Caco-2 (cell line): Measurements from ENCODE around the gene SHISA3. TPM values are rescaled to one million over a fixed set of nuclear protein-coding genes. Genes with fewer than 3 reads are reported as not detected.

Experiments
- BruUV-seq: library from RNA; stranded (reverse); fragments of 400-500 nt; replicated peaks from 2 replicates; lab custom pipeline; 2021; lab: Mats Ljungman, UMichigan
- CTCF ChIA-PET: fragments of 300-600 bp; sonication (Branson Sonifier 250); formaldehyde crosslinking; loops from one replicate; lab custom pipeline; 2022; ENCODE audit warnings: antibody characterized with exemption; lab: Charles Lee
- POLR2A ChIA-PET: fragments of 300-600 bp; sonication (Branson Sonifier 250); formaldehyde crosslinking; loops from one replicate; lab custom pipeline; 2022; ENCODE audit warnings: antibody characterized with exemption; lab: Charles Lee
- DNase-seq, 2 experiments: peaks; one replicate each; pipeline versions ENCODE4 v3.0.0 to v3.0.0-alpha.2; 2020 to 2022
- H3K27me3 ChIP-seq: replicated peaks from 2 replicates; pipeline ENCODE4 v1.6.0; 2011; ENCODE audit warnings: low read length; ENCODE audit not compliant: control insufficient read depth, insufficient read depth
- H3K36me3 ChIP-seq: 2 replicates; pipeline ENCODE4 v1.5.1; 2011; ENCODE audit warnings: low read length; ENCODE audit not compliant: control insufficient read depth, insufficient read depth
- H3K4me1 ChIP-seq: fragments of 250-450 bp; sonication (Bioruptor Pico); 2 replicates; pipeline ENCODE4 v1.5.1; 2020; ENCODE audit warnings: mild to moderate bottlenecking
- H3K4me3 ChIP-seq: 2 replicates; pipeline ENCODE4 v1.5.1; 2011; ENCODE audit warnings: low read depth, mild to moderate bottlenecking, control low read depth, low read length
- H3K9me3 ChIP-seq: fragments of 250-450 bp; sonication (Bioruptor Pico); 2 replicates; pipeline ENCODE4 v1.5.1; 2020; ENCODE audit warnings: mild to moderate bottlenecking, moderate library complexity
- H3K27ac Mint-ChIP-seq: one replicate; pipeline ENCODE4 v1.8.0; 2022; ENCODE audit warnings: mixed read lengths; ENCODE audit not compliant: unreplicated experiment
- H3K27me3 Mint-ChIP-seq: one replicate; pipeline ENCODE4 v1.8.0; 2022; ENCODE audit warnings: mixed read lengths; ENCODE audit not compliant: insufficient read depth, unreplicated experiment
- H3K36me3 Mint-ChIP-seq: one replicate; pipeline ENCODE4 v1.8.0; 2022; ENCODE audit warnings: mild to moderate bottlenecking, mixed read lengths; ENCODE audit not compliant: insufficient read depth, unreplicated experiment
- H3K4me1 Mint-ChIP-seq: one replicate; pipeline ENCODE4 v1.8.0; 2022; ENCODE audit warnings: low read depth, mixed read lengths; ENCODE audit not compliant: unreplicated experiment
- H3K4me3 Mint-ChIP-seq: one replicate; pipeline ENCODE4 v1.8.0; 2022; ENCODE audit warnings: mild to moderate bottlenecking, moderate library complexity, mixed read lengths; ENCODE audit not compliant: unreplicated experiment
- H3K9me3 Mint-ChIP-seq: one replicate; pipeline ENCODE4 v1.8.0; 2022; ENCODE audit warnings: mixed read lengths; ENCODE audit not compliant: unreplicated experiment
- intact Hi-C: fragments of 100-400 bp; cut with micrococcal nuclease; formaldehyde crosslinking; loops from one replicate; pipeline ENCODE4 v1.10.0; 2022; ENCODE audit not compliant: unreplicated experiment
- total RNA-seq: library from RNA; stranded (reverse); gene quantifications from 2 replicates; pipeline ENCODE4 v1.2.3, GENCODE V29; 2022
- TF ChIP-seq, protein P1 (sequence below), 2 experiments: fragments of 200-600 bp in 1 of 2; IDR thresholded peaks; 1 replicate in 1 of 2; 2 replicates in 1 of 2; pipeline versions ENCODE4 v1.5.1 to v1.8.0; 2011 to 2022; ENCODE audit warnings: antibody characterized with exemption in 1 of 2, control low read depth in 1 of 2, inconsistent platforms in 1 of 2, low read depth in 1 of 2, low read length in 1 of 2, mild to moderate bottlenecking in 1 of 2, moderate library complexity in 1 of 2; ENCODE audit not compliant: insufficient read depth in 1 of 2, severe bottlenecking in 1 of 2, unreplicated experiment in 1 of 2

SHISA3 gene
- total RNA-seq, 1 experiment from 2014 or later = not detected

DNA sequence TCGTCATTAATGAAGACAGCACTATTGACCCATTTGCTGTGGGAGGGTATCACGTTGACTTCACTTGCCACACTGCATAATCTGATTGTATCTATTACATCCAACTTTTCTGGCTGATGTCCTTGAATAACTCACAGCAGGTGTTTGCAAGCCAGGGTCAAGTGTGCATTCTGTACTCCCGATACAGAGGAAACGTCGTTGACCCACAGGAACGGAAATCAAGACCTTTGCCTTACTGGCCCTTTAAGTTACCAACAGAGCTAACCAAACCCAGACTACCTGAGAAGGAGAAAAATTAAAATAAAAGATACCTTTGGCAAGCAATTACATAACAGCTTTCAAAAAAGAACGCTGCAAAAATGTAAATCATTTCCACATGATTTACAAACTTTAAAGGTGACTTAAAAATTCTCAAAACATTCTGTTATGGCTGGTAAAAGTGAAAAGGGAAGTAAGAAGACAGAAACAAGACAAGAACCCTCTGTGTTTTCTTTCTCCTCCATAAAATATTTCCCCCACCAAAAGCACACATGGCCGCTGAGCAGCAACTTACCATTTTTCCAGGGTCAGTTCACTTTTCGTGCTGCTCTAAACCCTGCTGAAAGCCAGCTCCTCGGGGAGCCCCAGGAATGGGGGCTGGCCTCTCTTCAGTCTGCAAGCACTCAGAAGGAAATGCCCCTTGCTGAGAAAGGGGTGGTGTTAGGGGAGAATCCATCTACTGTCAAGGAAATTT lies 6.5 kb upstream of the SHISA3 start:
- ChIA-PET CTCF (interaction anchor here (0.6 kb wide), 1 partner anchor 1494 kb away, joined by 3 read pairs; no protein-coding TSS in a partner anchor), POLR2A (no interaction called here)
- H3K27me3 Mint-ChIP-seq = peaks cover 11% of the 10 kb centered on the region
- TF ChIP-seq, protein P1, sequence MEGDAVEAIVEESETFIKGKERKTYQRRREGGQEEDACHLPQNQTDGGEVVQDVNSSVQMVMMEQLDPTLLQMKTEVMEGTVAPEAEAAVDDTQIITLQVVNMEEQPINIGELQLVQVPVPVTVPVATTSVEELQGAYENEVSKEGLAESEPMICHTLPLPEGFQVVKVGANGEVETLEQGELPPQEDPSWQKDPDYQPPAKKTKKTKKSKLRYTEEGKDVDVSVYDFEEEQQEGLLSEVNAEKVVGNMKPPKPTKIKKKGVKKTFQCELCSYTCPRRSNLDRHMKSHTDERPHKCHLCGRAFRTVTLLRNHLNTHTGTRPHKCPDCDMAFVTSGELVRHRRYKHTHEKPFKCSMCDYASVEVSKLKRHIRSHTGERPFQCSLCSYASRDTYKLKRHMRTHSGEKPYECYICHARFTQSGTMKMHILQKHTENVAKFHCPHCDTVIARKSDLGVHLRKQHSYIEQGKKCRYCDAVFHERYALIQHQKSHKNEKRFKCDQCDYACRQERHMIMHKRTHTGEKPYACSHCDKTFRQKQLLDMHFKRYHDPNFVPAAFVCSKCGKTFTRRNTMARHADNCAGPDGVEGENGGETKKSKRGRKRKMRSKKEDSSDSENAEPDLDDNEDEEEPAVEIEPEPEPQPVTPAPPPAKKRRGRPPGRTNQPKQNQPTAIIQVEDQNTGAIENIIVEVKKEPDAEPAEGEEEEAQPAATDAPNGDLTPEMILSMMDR (IDR thresholded peaks at IDR 0.05; ENCODE audit: insufficient read depth in 1 of 2, low read depth in 1 of 2, low read length in 1 of 2, severe bottlenecking in 1 of 2, unreplicated experiment in 1 of 2) = no peak
- no peak for DNase-seq
- intact Hi-C loops = no loop called here
- no peaks in the 10 kb centered on the region for H3K9me3 ChIP-seq
- no peak overlapping the region for H3K27ac Mint-ChIP-seq
- H3K4me3 Mint-ChIP-seq = no peak overlapping the region
- no peaks in the 10 kb centered on the region for H3K4me1 ChIP-seq
- no peaks in the 10 kb centered on the region; the same call in 1 of the 2 replicates for H3K27me3 ChIP-seq
- no peaks in the 10 kb centered on the region for H3K36me3 ChIP-seq
- BruUV-seq = no TSS peak
- H3K4me1 Mint-ChIP-seq = no peaks in the 10 kb centered on the region
- no peaks in the 10 kb centered on the region for H3K36me3 Mint-ChIP-seq
- H3K4me3 ChIP-seq = no peak overlapping the region
- no peaks in the 10 kb centered on the region for H3K9me3 Mint-ChIP-seq

DNA sequence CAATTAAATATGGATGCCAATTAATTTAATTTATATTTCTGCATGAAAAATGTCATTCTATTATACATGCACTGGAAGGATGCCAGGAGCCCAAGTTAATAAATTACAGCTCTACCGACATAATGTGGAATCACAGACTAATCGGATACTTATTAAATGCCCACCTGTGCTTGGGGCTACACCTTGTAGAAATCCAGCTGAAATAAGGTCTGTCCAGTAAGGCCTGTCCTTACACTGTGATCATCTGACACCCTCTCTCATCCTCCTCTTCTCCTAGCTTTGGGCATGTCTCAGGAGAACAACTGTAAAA lies 6.0 kb upstream of the SHISA3 start:
- Histone ChIP-seq H3K4me3 (no peak overlapping the region), H3K4me1 (no peaks in the 10 kb centered on the region), H3K27me3 (no peaks in the 10 kb centered on the region; the same call in 1 of the 2 replicates), H3K36me3 (no peaks in the 10 kb centered on the region), H3K9me3 (no peaks in the 10 kb centered on the region)
- DNase-seq = no peak
- Mint-ChIP-seq H3K4me3 (no peak overlapping the region), H3K27me3 (peaks cover 12% of the 10 kb centered on the region), H3K4me1 (no peaks in the 10 kb centered on the region), H3K9me3 (no peaks in the 10 kb centered on the region), H3K36me3 (no peaks in the 10 kb centered on the region), H3K27ac (no peak overlapping the region)
- no TSS peak for BruUV-seq
- ChIA-PET CTCF (interaction anchor here (0.6 kb wide), 1 partner anchor 1494 kb away, joined by 3 read pairs; no protein-coding TSS in a partner anchor), POLR2A (no interaction called here)
- TF ChIP-seq, protein P1 (IDR thresholded peaks at IDR 0.05; ENCODE audit: insufficient read depth in 1 of 2, low read depth in 1 of 2, low read length in 1 of 2, severe bottlenecking in 1 of 2, unreplicated experiment in 1 of 2) = no peak
- intact Hi-C loops = no loop called here

DNA sequence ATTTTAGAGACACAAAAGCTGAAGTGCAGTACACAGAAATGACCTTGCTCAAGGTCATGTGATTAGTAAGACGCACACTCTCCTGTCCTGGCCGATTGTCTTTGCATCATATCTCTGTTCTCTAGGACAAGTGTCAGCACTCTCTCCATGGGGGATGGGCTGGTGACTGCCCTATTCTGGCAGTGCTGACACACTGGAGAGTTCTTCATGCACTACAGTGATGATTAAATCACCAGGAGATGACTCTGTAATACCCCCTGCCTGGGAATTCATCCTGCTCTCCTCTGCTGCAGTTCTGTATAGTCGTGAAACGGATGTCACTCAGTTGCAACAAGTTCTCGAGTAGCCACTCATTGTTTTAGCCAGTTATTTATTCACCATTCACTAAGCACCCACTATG lies 5.3 kb upstream of the SHISA3 start:
- ChIA-PET CTCF (no interaction called here), POLR2A (no interaction called here)
- H3K36me3 Mint-ChIP-seq = no peaks in the 10 kb centered on the region
- no peak overlapping the region for H3K4me3 ChIP-seq
- H3K27me3 Mint-ChIP-seq = peaks cover 18% of the 10 kb centered on the region
- H3K4me3 Mint-ChIP-seq = no peak overlapping the region
- TF ChIP-seq, protein P1 (IDR thresholded peaks at IDR 0.05; ENCODE audit: insufficient read depth in 1 of 2, low read depth in 1 of 2, low read length in 1 of 2, severe bottlenecking in 1 of 2, unreplicated experiment in 1 of 2) = no peak
- no TSS peak for BruUV-seq
- no peaks in the 10 kb centered on the region for H3K4me1 ChIP-seq
- no peaks in the 10 kb centered on the region for H3K9me3 ChIP-seq
- H3K4me1 Mint-ChIP-seq = no peaks in the 10 kb centered on the region
- no peaks in the 10 kb centered on the region; the same call in 1 of the 2 replicates for H3K27me3 ChIP-seq
- no peaks in the 10 kb centered on the region for H3K36me3 ChIP-seq
- H3K9me3 Mint-ChIP-seq = no peaks in the 10 kb centered on the region
- intact Hi-C loops = no loop called here
- no peak overlapping the region for H3K27ac Mint-ChIP-seq
- DNase-seq = no peak
